DMS114 treated with DMSO at 0.1 percent for 48 hours (cell line): ENCODE results near the gene OCEL1.

Experiments used
- DNase-seq: peaks from one replicate; lab custom pipeline; 2025; ENCODE audit not compliant: unreplicated experiment; lab: John Stamatoyannopoulos, UW

OCEL1 gene

GRCh38 chr19:17209126-17210036 lies 16.6 kb upstream of the OCEL1 start:
- peak; percentile 26 for DNase-seq

- no peak for DNase-seq
Observed at GRCh38 chr19:17210296-17210695, 15.7 kb upstream of the OCEL1 start.

GRCh38 chr19:17211547-17212446 lies 14.2 kb upstream of the OCEL1 start:
- DNase-seq, result no peak

- DNase-seq, result no peak
Observed at GRCh38 chr19:17213334-17213733, 12.7 kb upstream of the OCEL1 start.

GRCh38 chr19:17214508-17215126 lies 11.4 kb upstream of the OCEL1 start:
- no peak for DNase-seq

- peak; percentile 85 for DNase-seq
Observed at GRCh38 chr19:17215127-17215971, 10.7 kb upstream of the OCEL1 start, which contains the start of gene USE1. TSS of gene USE1 (plus strand) at chr19:17215357. CDS start at chr19:17215406, 49 bp downstream.

- no peak for DNase-seq
Observed at GRCh38 chr19:17216058-17216670, 9.9 kb upstream of the OCEL1 start.

- no peak for DNase-seq
Observed at GRCh38 chr19:17219286-17219685, 6.7 kb upstream of the OCEL1 start.

GRCh38 chr19:17220207-17220758 lies 5.7 kb upstream of the OCEL1 start:
- no peak for DNase-seq

- no peak for DNase-seq
Observed at GRCh38 chr19:17225053-17225452, 973 bp upstream of the OCEL1 start.

- no peak for DNase-seq
Observed at GRCh38 chr19:17227798-17228367, 1.9 kb downstream of the OCEL1 start.

GRCh38 chr19:17229890-17230289 lies 3.9 kb downstream of the OCEL1 start:
- no peak for DNase-seq

- DNase-seq, result no peak
Observed at GRCh38 chr19:17232258-17232657, 6.2 kb downstream of the OCEL1 start.

- peak; percentile 43 for DNase-seq
Observed at GRCh38 chr19:17234911-17235299, 8.9 kb downstream of the OCEL1 start.

GRCh38 chr19:17235300-17235970 lies 9.4 kb downstream of the OCEL1 start:
- no peak for DNase-seq

- DNase-seq, result peak; percentile 56
Observed at GRCh38 chr19:17235971-17236777, 10.1 kb downstream of the OCEL1 start.

GRCh38 chr19:17236811-17237543 lies 11.0 kb downstream of the OCEL1 start:
- no peak for DNase-seq
